NOMO-1 treated with DMSO at 0.1 percent for 48 hours (cell line): Measurements from ENCODE around the gene MAP2K5.

Experiments used
- DNase-seq: peaks from one replicate; lab custom pipeline; 2025; ENCODE audit not compliant: unreplicated experiment; lab: John Stamatoyannopoulos, UW

MAP2K5 gene

GRCh38 chr15:67801926-67802914 lies 259.7 kb downstream of the MAP2K5 start:
- no peak for DNase-seq

GRCh38 chr15:67803299-67803698 lies 260.8 kb downstream of the MAP2K5 start:
- no peak for DNase-seq

- no peak for DNase-seq
Measured at GRCh38 chr15:67803996-67804843, 261.7 kb downstream of the MAP2K5 start.

- no peak for DNase-seq
Measured at GRCh38 chr15:67805008-67805665, 262.6 kb downstream of the MAP2K5 start.

- no peak for DNase-seq
Measured at GRCh38 chr15:67805666-67806516, 263.4 kb downstream of the MAP2K5 start.

DNA sequence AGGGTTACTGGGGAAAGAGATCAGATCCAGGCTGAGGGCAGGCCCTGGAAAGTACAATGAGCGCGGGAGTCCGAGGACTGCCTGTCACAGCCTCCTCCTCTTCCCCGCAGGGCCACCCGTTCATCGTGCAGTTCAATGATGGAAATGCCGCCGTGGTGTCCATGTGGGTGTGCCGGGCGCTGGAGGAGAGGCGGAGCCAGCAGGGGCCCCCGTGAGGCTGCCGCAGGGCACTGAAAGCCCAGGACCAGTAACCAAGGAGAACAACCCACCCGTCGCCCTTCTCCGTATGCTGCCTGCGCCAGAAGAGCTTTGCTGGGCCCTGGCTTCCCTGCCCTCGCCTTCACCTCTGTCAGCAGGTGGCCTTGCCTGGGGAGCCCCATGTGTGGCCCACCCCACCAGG lies 264.0 kb downstream of the MAP2K5 start:
- no peak for DNase-seq

DNA sequence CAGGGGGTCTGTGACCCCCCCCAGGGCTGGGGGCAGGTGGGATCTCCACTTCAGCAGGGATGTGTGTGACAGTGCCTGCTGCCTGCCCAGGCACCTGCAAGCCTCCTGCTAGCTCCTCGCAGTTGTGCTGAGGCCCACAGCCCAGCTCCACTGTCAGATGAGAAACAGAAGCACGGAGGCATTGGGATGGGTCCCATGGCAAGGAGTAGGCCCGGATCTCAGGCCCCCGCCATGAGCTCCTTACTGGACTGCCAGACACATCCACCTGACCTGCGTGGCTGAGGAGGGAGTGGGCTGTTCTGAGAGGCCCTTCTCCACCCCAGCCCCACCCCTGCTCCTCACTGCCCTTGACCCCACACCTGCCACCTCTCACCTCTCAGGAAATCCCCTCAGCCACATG lies 264.6 kb downstream of the MAP2K5 start:
- DNase-seq, result no peak

GRCh38 chr15:67807836-67808235 lies 265.3 kb downstream of the MAP2K5 start:
- no peak for DNase-seq

GRCh38 chr15:67808821-67809220 lies 266.3 kb downstream of the MAP2K5 start:
- DNase-seq, result no peak

GRCh38 chr15:67809441-67809840 lies 266.9 kb downstream of the MAP2K5 start:
- no peak for DNase-seq

- no peak for DNase-seq
Measured at GRCh38 chr15:67809866-67810265, 267.4 kb downstream of the MAP2K5 start.

DNA sequence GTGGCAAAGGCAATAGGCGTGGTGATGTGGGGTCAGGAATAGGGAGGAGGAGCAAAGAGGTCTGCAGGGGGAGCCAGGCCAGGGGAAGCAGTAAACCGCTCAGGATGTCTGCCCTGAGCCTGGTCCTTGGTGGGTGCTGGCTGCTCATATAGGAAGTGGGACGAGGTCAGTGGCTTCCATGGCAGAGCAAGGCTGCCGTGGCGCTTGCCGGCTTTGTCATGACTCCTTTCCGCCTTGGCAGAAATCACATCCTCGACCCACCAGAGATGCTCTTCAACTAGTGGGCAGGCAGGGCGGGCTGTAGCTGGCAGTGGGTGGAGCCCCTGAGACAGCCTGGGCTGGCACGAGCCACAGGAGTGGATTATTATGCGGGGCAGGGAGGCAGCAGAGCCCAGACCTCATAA lies 269.7 kb downstream of the MAP2K5 start:
- DNase-seq, result no peak

DNA sequence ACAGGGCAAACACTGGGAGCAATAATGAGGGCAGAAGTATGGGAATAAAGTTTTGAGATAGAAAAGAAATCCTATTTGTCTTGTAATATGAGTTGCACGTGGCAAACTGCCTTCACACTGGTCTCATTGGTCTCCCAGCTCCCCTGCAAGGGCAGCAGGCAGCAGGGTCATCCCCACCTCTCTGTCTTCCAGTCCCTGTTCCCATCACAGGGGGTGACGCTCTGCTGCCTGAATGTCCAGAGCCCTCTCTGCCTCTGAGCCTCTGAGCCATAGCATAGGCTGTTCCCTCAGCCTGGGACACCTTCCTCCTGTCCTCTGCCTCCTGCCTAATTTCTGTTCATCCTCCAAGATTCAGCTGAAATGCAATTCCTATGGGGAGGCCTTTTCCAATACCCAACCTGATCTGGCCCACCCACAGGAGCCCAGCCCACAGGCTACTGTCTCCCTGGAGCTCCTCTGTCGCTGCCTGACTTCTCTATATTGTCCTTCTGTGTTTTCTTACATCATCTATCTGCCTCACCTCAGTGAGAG lies 270.7 kb downstream of the MAP2K5 start:
- no peak for DNase-seq

GRCh38 chr15:67815036-67815592 lies 272.6 kb downstream of the MAP2K5 start:
- no peak for DNase-seq

DNA sequence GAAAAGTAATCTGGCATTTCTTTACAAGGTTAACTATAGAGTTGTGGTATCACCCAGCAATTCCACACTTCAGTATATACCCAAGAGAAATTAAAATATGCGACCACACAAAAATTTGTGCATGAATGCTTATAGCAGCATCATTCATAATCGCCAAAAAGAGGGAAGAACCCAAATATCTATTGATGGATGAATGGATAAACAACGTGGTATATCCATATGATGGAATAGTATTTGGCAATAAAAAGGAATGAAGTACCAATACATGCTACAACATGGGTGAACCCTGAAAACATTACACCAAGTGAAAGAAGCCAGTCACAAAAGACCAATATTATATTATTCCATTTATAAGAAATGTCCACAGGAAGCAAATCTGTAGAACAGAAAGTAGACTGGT lies 274.2 kb downstream of the MAP2K5 start:
- DNase-seq, result no peak

DNA sequence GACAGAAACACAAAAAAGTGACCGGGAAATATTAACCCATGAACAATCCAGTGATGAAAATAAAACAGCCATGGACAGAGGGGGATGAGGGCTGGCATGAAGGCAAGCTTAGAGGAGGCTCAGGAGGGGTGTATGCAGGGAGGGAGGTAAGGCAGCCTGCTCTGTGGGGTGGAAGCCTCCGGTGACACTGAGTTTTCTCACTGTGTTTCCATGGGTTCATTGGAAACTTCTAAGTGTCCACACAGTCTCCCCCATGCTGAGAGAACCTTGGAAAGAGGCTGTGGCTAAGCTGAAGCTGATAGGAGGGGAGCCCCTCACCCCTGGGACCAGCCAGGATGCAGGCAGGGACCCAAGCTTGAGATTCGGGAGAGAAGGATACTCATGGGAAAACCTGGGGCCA lies 276.0 kb downstream of the MAP2K5 start:
- DNase-seq, result no peak

DNA sequence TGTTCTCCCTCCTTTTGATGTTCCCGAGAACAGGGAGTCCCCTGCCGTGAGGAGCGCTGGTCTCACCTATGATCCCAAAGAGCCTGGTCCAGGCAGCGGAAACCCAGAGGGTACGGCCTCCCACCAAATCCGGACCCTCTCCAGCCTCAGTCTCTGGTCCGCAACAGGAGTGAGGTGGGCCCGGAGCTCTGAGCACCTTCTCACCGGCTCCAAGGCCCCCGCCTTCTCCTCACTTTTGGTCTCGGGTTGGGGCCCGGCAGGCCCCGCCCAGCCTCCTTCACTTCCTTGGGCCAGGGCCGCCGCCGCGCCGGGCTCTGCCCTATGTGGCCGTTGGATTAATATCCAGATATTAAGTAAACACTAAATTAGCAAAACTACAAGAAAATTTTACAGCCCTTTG lies 277.1 kb downstream of the MAP2K5 start:
- DNase-seq, result no peak

GRCh38 chr15:67820122-67820991 lies 277.9 kb downstream of the MAP2K5 start:
- no peak for DNase-seq
